ENCODE results near the gene MGP.

The MGP gene

GRCh38 chr12:14834509-14834908 lies 51.1 kb downstream of the MGP start:
- no peak for FAIRE-seq
- DNase-seq (ENCODE audit: extremely low spot score, insufficient read length, low read depth) = no peak

GRCh38 chr12:14833952-14834351 lies 51.7 kb downstream of the MGP start:
- no peak for DNase-seq (ENCODE audit: extremely low spot score, insufficient read length, low read depth)
- FAIRE-seq = no peak

- no peak for DNase-seq (ENCODE audit: extremely low spot score, insufficient read length, low read depth)
- no peak for FAIRE-seq
Observed at GRCh38 chr12:14833336-14833735, 52.3 kb downstream of the MGP start.
